Mucosa of descending colon (tissue), 3 donors: ENCODE data around the gene CAPN7. TPM values are rescaled to one million over a fixed set of nuclear protein-coding genes. Genes with fewer than 3 reads are reported as not detected.

Experiments used
- ATAC-seq: fragments of 200-7000 bp; cut with Tn5 transposase; one replicate; pipeline ENCODE4 v1.9.1; 2020; ENCODE audit warnings: mild to moderate bottlenecking, moderate library complexity
- DNase-seq, 3 donors: peaks; one replicate each; pipeline ENCODE4 v3.0.0-alpha.2; 2020
- H3K36me3 ChIP-seq: fragments of 200-600 bp; one replicate; pipeline ENCODE4 v1.8.0; 2021; ENCODE audit warnings: low read depth, mild to moderate bottlenecking
- H3K4me1 ChIP-seq: fragments of 200-600 bp; one replicate; pipeline ENCODE4 v1.8.0; 2021; ENCODE audit warnings: low read depth, mild to moderate bottlenecking
- H3K4me3 ChIP-seq: fragments of 200-600 bp; one replicate; pipeline ENCODE4 v1.8.0; 2021; ENCODE audit warnings: mild to moderate bottlenecking
- H3K9me3 ChIP-seq: fragments of 200-600 bp; one replicate; pipeline ENCODE4 v1.8.0; 2021; ENCODE audit warnings: mild to moderate bottlenecking
- CTCF ChIP-seq: fragments of 200-600 bp; IDR thresholded peaks from one replicate; pipeline ENCODE4 v1.8.0; 2022; ENCODE audit warnings: antibody characterized with exemption, mild to moderate bottlenecking
- intact Hi-C, 2 donors: fragments of 100-400 bp; cut with DNase I in 1 of 2; cut with micrococcal nuclease in 1 of 2; formaldehyde crosslinking; loops; one replicate each; pipeline versions ENCODE4 v1.11.0 to v1.11.1; 2022; cut with DNase I, micrococcal nuclease
- total RNA-seq, 3 donors: library from RNA; stranded (reverse); fragmentation: NEBNext Ultra II Directional in 2 of 3; extraction: Animal tissue kit (Norgen Biotek cat#: 25700) in 2 of 3; gene quantifications; one replicate each; pipeline versions ENCODE4 v1.2.1 to v1.2.4, GENCODE V29; 2021 to 2023
- donor health status: DM: no; HTN: no; CAD: no; lungs with moderate emphysema.
- donor health status: DM: no; HTN: no; CAD: no.
- donor health status: DM: no; HTN: yes; CAD: no.

CAPN7 gene
- total RNA-seq, 3 donors from 2014 or later: 26.8 to 56.5 (median 44.9) TPM

- no peak for TF ChIP-seq CTCF
- DNase-seq (no peak), ATAC-seq (no peak)
- H3K36me3 ChIP-seq: no peaks in the 10 kb centered on the region
- no peak overlapping the region for H3K4me3 ChIP-seq
- intact Hi-C loops: no loop called here
- H3K4me1 ChIP-seq: no peaks in the 10 kb centered on the region
- H3K9me3 ChIP-seq: no peaks in the 10 kb centered on the region
Measured at GRCh38 chr3:15229262-15229661, 23.2 kb downstream of the CAPN7 start.

GRCh38 chr3:15241341-15241740 is 35.3 kb downstream of the CAPN7 start:
- ATAC-seq (no peak), DNase-seq (peak in 1 of 3 donors; percentile 31)
- Histone ChIP-seq H3K9me3 (no peaks in the 10 kb centered on the region), H3K36me3 (no peaks in the 10 kb centered on the region), H3K4me3 (no peak overlapping the region), H3K4me1 (peaks cover 1% of the 10 kb centered on the region)
- intact Hi-C loops: loop anchor here in 1 of 2 donors (10.0 kb wide), 1 partner anchor 323 kb away; no protein-coding TSS in a partner anchor
- no peak for TF ChIP-seq CTCF

- peaks cover 3% of the 10 kb centered on the region for H3K4me1 ChIP-seq
- no peak for TF ChIP-seq CTCF
- H3K36me3 ChIP-seq: no peaks in the 10 kb centered on the region
- no peaks in the 10 kb centered on the region for H3K9me3 ChIP-seq
- DNase-seq (no peak), ATAC-seq (no peak)
- intact Hi-C loops: loop anchor here in 1 of 2 donors (10.0 kb wide), 1 partner anchor 321 kb away; no protein-coding TSS in a partner anchor
- H3K4me3 ChIP-seq: no peak overlapping the region
Measured at GRCh38 chr3:15243822-15244482, 37.9 kb downstream of the CAPN7 start.

GRCh38 chr3:15246186-15246585 is 40.1 kb downstream of the CAPN7 start:
- intact Hi-C loops: loop anchor here in 1 of 2 donors (10.0 kb wide), 1 partner anchor 319 kb away; no protein-coding TSS in a partner anchor
- peaks cover 4% of the 10 kb centered on the region for H3K36me3 ChIP-seq

GRCh38 chr3:15253023-15253697 is 47.1 kb downstream of the CAPN7 start:
- no peak for DNase-seq
- intact Hi-C loops: no loop called here
- Histone ChIP-seq H3K4me3 (no peak overlapping the region), H3K36me3 (peaks cover 5% of the 10 kb centered on the region), H3K9me3 (no peaks in the 10 kb centered on the region), H3K4me1 (no peaks in the 10 kb centered on the region)
- no peak for ATAC-seq
- TF ChIP-seq CTCF: no peak

More at GRCh38 chr3:15246186-15246585, 40.1 kb downstream of the CAPN7 start:
- Histone ChIP-seq H3K9me3 (no peaks in the 10 kb centered on the region), H3K4me1 (peaks cover 3% of the 10 kb centered on the region), H3K4me3 (no peak overlapping the region)
- DNase-seq (no peak), ATAC-seq (peak; percentile 90)
- no peak for TF ChIP-seq CTCF
